ENCODE results near the gene PGM1. TPM values are rescaled to one million over a fixed set of nuclear protein-coding genes. Genes with fewer than 3 reads are reported as not detected.

PGM1 gene
- total RNA-seq, 1 donor = 128 TPM

GRCh38 chr1:63603810-63604209, 10.6 kb downstream of the PGM1 start:
- no peak for TF ChIP-seq CTCF (IDR thresholded peaks at IDR 0.05; ENCODE audit: extremely low read depth, low read depth, low read length)
- Histone ChIP-seq H3K9me3 (ENCODE audit: low read depth, low read length) (no peaks in the 10 kb centered on the region), H3K27ac (ENCODE audit: low read depth, low read length) (no peak overlapping the region), H3K4me2 (ENCODE audit: insufficient read depth, low read length) (no peak overlapping the region), H3K79me2 (ENCODE audit: insufficient read depth, low read length) (peaks cover 55% of the 10 kb centered on the region), H2AFZ (ENCODE audit: low read length) (no peak overlapping the region), H3K27me3 (ENCODE audit: insufficient read depth, low read length) (no peaks in the 10 kb centered on the region), H3K4me3 (ENCODE audit: insufficient read depth, low read length) (no peak overlapping the region), H3K36me3 (ENCODE audit: insufficient read depth, low read length) (no peaks in the 10 kb centered on the region), H3K4me1 (ENCODE audit: insufficient read depth, low read length) (peaks cover 7% of the 10 kb centered on the region), H4K20me1 (ENCODE audit: insufficient read depth, low read length) (peaks cover 15% of the 10 kb centered on the region)
- DNase-seq (ENCODE audit: insufficient read length, low spot score, missing footprints) = no peak

- H4K20me1 ChIP-seq (ENCODE audit: insufficient read depth, low read length) = peaks cover 6% of the 10 kb centered on the region
- no peak overlapping the region for H3K4me2 ChIP-seq (ENCODE audit: insufficient read depth, low read length)
- DNase-seq (ENCODE audit: insufficient read length, low spot score, missing footprints) = no peak
- no peak for TF ChIP-seq CTCF (IDR thresholded peaks at IDR 0.05; ENCODE audit: extremely low read depth, low read depth, low read length)
- no peaks in the 10 kb centered on the region for H3K27me3 ChIP-seq (ENCODE audit: insufficient read depth, low read length)
- H3K9me3 ChIP-seq (ENCODE audit: low read depth, low read length) = no peaks in the 10 kb centered on the region
- no peak overlapping the region for H3K27ac ChIP-seq (ENCODE audit: low read depth, low read length)
- no peak overlapping the region for H2AFZ ChIP-seq (ENCODE audit: low read length)
- no peak overlapping the region for H3K4me3 ChIP-seq (ENCODE audit: insufficient read depth, low read length)
- H3K79me2 ChIP-seq (ENCODE audit: insufficient read depth, low read length) = peaks cover 58% of the 10 kb centered on the region
- peaks cover 17% of the 10 kb centered on the region for H3K4me1 ChIP-seq (ENCODE audit: insufficient read depth, low read length)
- no peaks in the 10 kb centered on the region for H3K36me3 ChIP-seq (ENCODE audit: insufficient read depth, low read length)
Measured at GRCh38 chr1:63607322-63607721, 14.1 kb downstream of the PGM1 start.

- H2AFZ ChIP-seq (ENCODE audit: low read length) = peak overlapping the region; percentile 27
- peak overlapping the region; percentile 25 for H3K4me3 ChIP-seq (ENCODE audit: insufficient read depth, low read length)
- no peaks in the 10 kb centered on the region for H3K27me3 ChIP-seq (ENCODE audit: insufficient read depth, low read length)
- no peak for DNase-seq (ENCODE audit: insufficient read length, low spot score, missing footprints)
- peaks cover 6% of the 10 kb centered on the region for H4K20me1 ChIP-seq (ENCODE audit: insufficient read depth, low read length)
- peak overlapping the region; percentile 48 for H3K27ac ChIP-seq (ENCODE audit: low read depth, low read length)
- H3K4me1 ChIP-seq (ENCODE audit: insufficient read depth, low read length) = peaks cover 22% of the 10 kb centered on the region
- H3K4me2 ChIP-seq (ENCODE audit: insufficient read depth, low read length) = peak overlapping the region; percentile 66
- H3K36me3 ChIP-seq (ENCODE audit: insufficient read depth, low read length) = no peaks in the 10 kb centered on the region
- no peaks in the 10 kb centered on the region for H3K9me3 ChIP-seq (ENCODE audit: low read depth, low read length)
- H3K79me2 ChIP-seq (ENCODE audit: insufficient read depth, low read length) = peaks cover 35% of the 10 kb centered on the region
- no peak for TF ChIP-seq CTCF (IDR thresholded peaks at IDR 0.05; ENCODE audit: extremely low read depth, low read depth, low read length)
Measured at GRCh38 chr1:63611231-63611630, 18.0 kb downstream of the PGM1 start.

- Histone ChIP-seq H3K36me3 (ENCODE audit: insufficient read depth, low read length) (no peaks in the 10 kb centered on the region), H3K4me2 (ENCODE audit: insufficient read depth, low read length) (no peak overlapping the region), H3K4me3 (ENCODE audit: insufficient read depth, low read length) (no peak overlapping the region), H3K4me1 (ENCODE audit: insufficient read depth, low read length) (peaks cover 18% of the 10 kb centered on the region), H3K79me2 (ENCODE audit: insufficient read depth, low read length) (peaks cover 34% of the 10 kb centered on the region), H2AFZ (ENCODE audit: low read length) (no peak overlapping the region), H3K27me3 (ENCODE audit: insufficient read depth, low read length) (no peaks in the 10 kb centered on the region), H3K9me3 (ENCODE audit: low read depth, low read length) (no peaks in the 10 kb centered on the region), H4K20me1 (ENCODE audit: insufficient read depth, low read length) (no peaks in the 10 kb centered on the region), H3K27ac (ENCODE audit: low read depth, low read length) (no peak overlapping the region)
- TF ChIP-seq CTCF (IDR thresholded peaks at IDR 0.05; ENCODE audit: extremely low read depth, low read depth, low read length) = no peak
- DNase-seq (ENCODE audit: insufficient read length, low spot score, missing footprints) = no peak
Measured at GRCh38 chr1:63612564-63612963, 19.4 kb downstream of the PGM1 start.

Data from osteoblast (primary cell).